DOHH2 (cell line): ENCODE measurements around the gene EIF6.

Experiments used
- EZH2phosphoT487 ChIP-seq: fragments of 200-600 bp; sonication (generic); IDR thresholded peaks from 2 replicates; pipeline ENCODE4 v1.6.1; 2017; ENCODE audit warnings: borderline replicate concordance, mild to moderate bottlenecking, antibody characterized with exemption, low read length, moderate library complexity, mixed read lengths
- TF ChIP-seq, protein P1 (sequence below): fragments of 200-600 bp; sonication (generic); IDR thresholded peaks from one replicate; pipeline ENCODE4 v1.5.1; 2014; ENCODE audit warnings: antibody characterized with exemption, mild to moderate bottlenecking, low read depth, low read length; ENCODE audit not compliant: poor library complexity, severe bottlenecking

GRCh38 chr20:35317416-35318210, 33.0 kb upstream of the EIF6 start:
- TF ChIP-seq, protein P1, sequence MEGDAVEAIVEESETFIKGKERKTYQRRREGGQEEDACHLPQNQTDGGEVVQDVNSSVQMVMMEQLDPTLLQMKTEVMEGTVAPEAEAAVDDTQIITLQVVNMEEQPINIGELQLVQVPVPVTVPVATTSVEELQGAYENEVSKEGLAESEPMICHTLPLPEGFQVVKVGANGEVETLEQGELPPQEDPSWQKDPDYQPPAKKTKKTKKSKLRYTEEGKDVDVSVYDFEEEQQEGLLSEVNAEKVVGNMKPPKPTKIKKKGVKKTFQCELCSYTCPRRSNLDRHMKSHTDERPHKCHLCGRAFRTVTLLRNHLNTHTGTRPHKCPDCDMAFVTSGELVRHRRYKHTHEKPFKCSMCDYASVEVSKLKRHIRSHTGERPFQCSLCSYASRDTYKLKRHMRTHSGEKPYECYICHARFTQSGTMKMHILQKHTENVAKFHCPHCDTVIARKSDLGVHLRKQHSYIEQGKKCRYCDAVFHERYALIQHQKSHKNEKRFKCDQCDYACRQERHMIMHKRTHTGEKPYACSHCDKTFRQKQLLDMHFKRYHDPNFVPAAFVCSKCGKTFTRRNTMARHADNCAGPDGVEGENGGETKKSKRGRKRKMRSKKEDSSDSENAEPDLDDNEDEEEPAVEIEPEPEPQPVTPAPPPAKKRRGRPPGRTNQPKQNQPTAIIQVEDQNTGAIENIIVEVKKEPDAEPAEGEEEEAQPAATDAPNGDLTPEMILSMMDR, result no peak
- no peak for TF ChIP-seq EZH2phosphoT487
